NCI-H2196 treated with DMSO at 0.1 percent for 48 hours (cell line): ENCODE measurements around the gene ARV1.
"Not testable (repeated sequence)": the region's sequence is repeated elsewhere in the genome, so short reads cannot be mapped to it uniquely, and the experiment has no call there.

Experiments
- DNase-seq: peaks from one replicate; lab custom pipeline; 2025; ENCODE audit not compliant: unreplicated experiment; lab: John Stamatoyannopoulos, UW

The ARV1 gene

GRCh38 chr1:231016966-231017365, 38.1 kb downstream of the ARV1 start:
- DNase-seq: no peak

GRCh38 chr1:231019711-231020110, 40.8 kb downstream of the ARV1 start:
- no peak for DNase-seq

GRCh38 chr1:231020139-231020601, 41.3 kb downstream of the ARV1 start:
- no peak for DNase-seq

GRCh38 chr1:231020816-231021215, 41.9 kb downstream of the ARV1 start:
- no peak for DNase-seq

- DNase-seq: no peak
These were observed 42.7 kb downstream of the ARV1 start for GRCh38 chr1:231021540-231022031.

GRCh38 chr1:231022543-231022942, 43.6 kb downstream of the ARV1 start:
- DNase-seq: not testable (repeated sequence)

- no peak for DNase-seq
These were observed 44.3 kb downstream of the ARV1 start for GRCh38 chr1:231023150-231023549.

- DNase-seq: no peak
These were observed 47.7 kb downstream of the ARV1 start for GRCh38 chr1:231026576-231026975.

- no peak for DNase-seq
These were observed 48.4 kb downstream of the ARV1 start for GRCh38 chr1:231027136-231027925.

- DNase-seq: no peak
These were observed 49.1 kb downstream of the ARV1 start for GRCh38 chr1:231027971-231028370.

- DNase-seq: no peak
These were observed 49.8 kb downstream of the ARV1 start for GRCh38 chr1:231028682-231029081.

- not testable (repeated sequence) for DNase-seq
These were observed 50.4 kb downstream of the ARV1 start for GRCh38 chr1:231029247-231029646.

- DNase-seq: no peak
These were observed 50.9 kb downstream of the ARV1 start for GRCh38 chr1:231029841-231030240.

- DNase-seq: no peak
These were observed 54.1 kb downstream of the ARV1 start for GRCh38 chr1:231032963-231033362.

GRCh38 chr1:231035799-231036198, 56.9 kb downstream of the ARV1 start:
- DNase-seq: no peak

- DNase-seq: no peak
These were observed 57.5 kb downstream of the ARV1 start for GRCh38 chr1:231036416-231036815.

GRCh38 chr1:231037585-231038517, 59.0 kb downstream of the ARV1 start:
- no peak for DNase-seq

- no peak for DNase-seq
These were observed 60.5 kb downstream of the ARV1 start for GRCh38 chr1:231039161-231040018.

- DNase-seq: no peak
These were observed 61.3 kb downstream of the ARV1 start, which contains the start of gene FAM89A for GRCh38 chr1:231040019-231040799. TSS of gene FAM89A (minus strand) at chr1:231040254. CDS start at chr1:231040211, 43 bp downstream.
